Subcutaneous adipose tissue (tissue), 4 donors: ENCODE measurements around the gene XRCC3. TPM values are rescaled to one million over a fixed set of nuclear protein-coding genes. Genes with fewer than 3 reads are reported as not detected.

Experiments used
- CTCF ChIP-seq: fragments of 450-650 bp; IDR thresholded peaks from one replicate; pipeline ENCODE4 v1.5.1; 2016; ENCODE audit warnings: low read depth, mild to moderate bottlenecking, control low read depth, antibody characterized with exemption, moderate library complexity
- total RNA-seq, 4 donors: library from RNA; depleted of rRNA; stranded (reverse); fragments of >200 nt; gene quantifications; one replicate each; pipeline ENCODE4 v1.1.0, GENCODE V29; 2016

Gene XRCC3
- total RNA-seq, 4 donors from 2014 or later, result 2.4 to 6.0 (median 4.4) TPM

- no peak for TF ChIP-seq CTCF
Measured at GRCh38 chr14:103679351-103679750, 35.9 kb downstream of the XRCC3 start.

- TF ChIP-seq CTCF, result no peak
Measured at GRCh38 chr14:103676881-103677675, 38.2 kb downstream of the XRCC3 start.

DNA sequence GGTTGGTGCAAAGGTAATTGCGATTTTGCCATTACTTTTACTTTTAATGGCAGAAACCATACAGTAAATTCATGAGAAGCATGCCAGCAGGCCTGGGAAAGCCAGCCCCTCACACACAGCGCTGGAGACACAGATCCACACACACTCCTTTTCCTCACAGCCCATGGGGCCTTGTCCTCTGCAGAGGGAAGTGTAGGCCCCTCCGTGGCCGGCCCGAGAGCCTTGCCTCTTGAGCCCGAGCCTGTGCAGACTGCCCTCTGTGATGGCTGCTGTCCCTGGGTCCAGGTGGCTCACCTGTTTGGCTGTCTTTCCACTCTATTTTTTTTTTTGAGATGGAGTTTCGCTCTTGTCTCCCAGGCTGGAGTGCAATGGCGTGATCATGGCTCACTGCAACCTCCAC, 39.3 kb downstream of the XRCC3 start:
- TF ChIP-seq CTCF, result no peak

GRCh38 chr14:103671911-103672310, 43.3 kb downstream of the XRCC3 start:
- TF ChIP-seq CTCF, result no peak

DNA sequence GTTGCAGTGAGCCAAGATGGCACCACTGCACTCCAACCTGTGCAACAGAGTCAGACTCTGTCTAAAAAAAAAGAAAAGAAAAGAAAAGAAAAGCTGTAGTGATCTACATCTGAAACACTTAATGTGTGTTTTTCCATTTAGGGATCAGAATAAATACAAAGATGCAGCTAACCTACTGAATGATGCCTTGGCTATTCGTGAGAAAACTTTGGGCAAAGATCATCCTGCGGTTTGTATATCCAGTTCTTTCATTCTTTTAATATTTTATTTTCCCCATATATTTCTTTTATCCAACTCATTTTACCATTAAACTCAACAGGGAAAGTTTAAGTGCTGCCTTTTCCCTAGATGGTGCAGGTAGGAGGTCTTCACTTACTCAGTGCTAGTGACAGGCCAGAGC, 45.9 kb downstream of the XRCC3 start:
- no peak for TF ChIP-seq CTCF

GRCh38 chr14:103668117-103668516, 47.1 kb downstream of the XRCC3 start:
- TF ChIP-seq CTCF, result no peak

DNA sequence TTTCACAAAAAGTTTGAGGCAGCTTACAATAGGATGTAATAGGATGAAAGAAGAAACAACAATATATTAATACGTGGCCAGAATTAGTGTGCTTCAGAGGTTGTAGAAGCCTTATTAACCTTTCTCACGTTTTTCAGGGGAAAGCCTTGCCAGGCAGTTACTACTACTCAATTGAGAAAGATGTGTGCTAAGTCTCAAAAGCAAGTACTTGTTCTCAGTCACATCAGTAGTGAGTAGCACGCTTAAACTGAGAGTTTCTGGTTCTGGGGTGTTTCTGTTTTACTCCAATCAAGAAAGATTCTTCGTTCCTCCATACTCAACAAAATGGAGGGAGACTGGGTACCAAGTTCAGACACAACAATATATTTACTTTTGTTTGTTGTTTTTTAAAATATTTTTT, 47.6 kb downstream of the XRCC3 start:
- no peak for TF ChIP-seq CTCF
